Measurements from ENCODE around the gene ZNF473.
"Not testable (repeated sequence)": the region's sequence is repeated elsewhere in the genome, so short reads cannot be mapped to it uniquely, and the experiment has no call there.

- TF ChIP-seq, protein P1, sequence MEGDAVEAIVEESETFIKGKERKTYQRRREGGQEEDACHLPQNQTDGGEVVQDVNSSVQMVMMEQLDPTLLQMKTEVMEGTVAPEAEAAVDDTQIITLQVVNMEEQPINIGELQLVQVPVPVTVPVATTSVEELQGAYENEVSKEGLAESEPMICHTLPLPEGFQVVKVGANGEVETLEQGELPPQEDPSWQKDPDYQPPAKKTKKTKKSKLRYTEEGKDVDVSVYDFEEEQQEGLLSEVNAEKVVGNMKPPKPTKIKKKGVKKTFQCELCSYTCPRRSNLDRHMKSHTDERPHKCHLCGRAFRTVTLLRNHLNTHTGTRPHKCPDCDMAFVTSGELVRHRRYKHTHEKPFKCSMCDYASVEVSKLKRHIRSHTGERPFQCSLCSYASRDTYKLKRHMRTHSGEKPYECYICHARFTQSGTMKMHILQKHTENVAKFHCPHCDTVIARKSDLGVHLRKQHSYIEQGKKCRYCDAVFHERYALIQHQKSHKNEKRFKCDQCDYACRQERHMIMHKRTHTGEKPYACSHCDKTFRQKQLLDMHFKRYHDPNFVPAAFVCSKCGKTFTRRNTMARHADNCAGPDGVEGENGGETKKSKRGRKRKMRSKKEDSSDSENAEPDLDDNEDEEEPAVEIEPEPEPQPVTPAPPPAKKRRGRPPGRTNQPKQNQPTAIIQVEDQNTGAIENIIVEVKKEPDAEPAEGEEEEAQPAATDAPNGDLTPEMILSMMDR (IDR thresholded peaks at IDR 0.05), result not testable (repeated sequence)
- not testable (repeated sequence) for TF ChIP-seq EP300 (IDR thresholded peaks at IDR 0.05; ENCODE audit: low read depth); POLR2A (IDR thresholded peaks at IDR 0.05); POLR2AphosphoS5 (IDR thresholded peaks at IDR 0.05)
Measured at GRCh38 chr19:50098892-50099291, 73.1 kb downstream of the ZNF473 start.
